Left lobe of liver (tissue), 2 donors: Measurements from ENCODE around the gene SH3RF3. TPM values are rescaled to one million over a fixed set of nuclear protein-coding genes. Genes with fewer than 3 reads are reported as not detected.

Experiments
- ATAC-seq: fragments of 200-7000 bp; cut with Tn5 transposase; one replicate; pipeline ENCODE4 v1.9.1; 2020; ENCODE audit warnings: mild to moderate bottlenecking, moderate library complexity
- DNase-seq: peaks from one replicate; pipeline ENCODE4 v3.0.0-alpha.2; 2020; ENCODE audit warnings: low spot score
- total RNA-seq: library from RNA; stranded (reverse); gene quantifications from one replicate; pipeline ENCODE4 v1.2.1, GENCODE V29; 2021
- donor health status: DM: no; HTN: no; CAD: no; lungs with moderate emphysema.
- donor health status: DM: no; HTN: yes; CAD: no.

SH3RF3 gene
- total RNA-seq, 1 donor from 2014 or later, result 1.1 TPM

- DNase-seq, result no peak
- peak; percentile 56 for ATAC-seq
Measured at GRCh38 chr2:109438773-109439389, 309.9 kb downstream of the SH3RF3 start.

- ATAC-seq (no peak), DNase-seq (no peak)
Measured at GRCh38 chr2:109439390-109439786, 310.4 kb downstream of the SH3RF3 start.

GRCh38 chr2:109439986-109440385 lies 311.0 kb downstream of the SH3RF3 start:
- no peak for DNase-seq
- no peak for ATAC-seq

GRCh38 chr2:109440499-109441156 lies 311.6 kb downstream of the SH3RF3 start:
- no peak for DNase-seq

GRCh38 chr2:109442715-109443319 lies 313.8 kb downstream of the SH3RF3 start:
- ATAC-seq (no peak), DNase-seq (no peak)

More at GRCh38 chr2:109440499-109441156, 311.6 kb downstream of the SH3RF3 start:
- ATAC-seq, result peak; percentile 84

GRCh38 chr2:109444916-109445315 lies 315.9 kb downstream of the SH3RF3 start:
- no peak for DNase-seq
- no peak for ATAC-seq

- ATAC-seq, result no peak
- peak; percentile 33 for DNase-seq
Measured at GRCh38 chr2:109446278-109447131, 317.5 kb downstream of the SH3RF3 start.

- ATAC-seq (no peak), DNase-seq (peak; percentile 8)
Measured at GRCh38 chr2:109447251-109447661, 318.3 kb downstream of the SH3RF3 start.

- DNase-seq (peak; percentile 39), ATAC-seq (no peak)
Measured at GRCh38 chr2:109447776-109448175, 318.8 kb downstream of the SH3RF3 start.

- ATAC-seq (no peak), DNase-seq (peak; percentile 7)
Measured at GRCh38 chr2:109448207-109448606, 319.2 kb downstream of the SH3RF3 start.

GRCh38 chr2:109448946-109449788 lies 320.2 kb downstream of the SH3RF3 start:
- peak; percentile 75 for ATAC-seq

GRCh38 chr2:109450574-109451273 lies 321.7 kb downstream of the SH3RF3 start:
- DNase-seq, result no peak
- peak; percentile 35 for ATAC-seq

More at GRCh38 chr2:109448946-109449788, 320.2 kb downstream of the SH3RF3 start:
- DNase-seq, result peak; percentile 77

GRCh38 chr2:109451671-109452070 lies 322.7 kb downstream of the SH3RF3 start:
- DNase-seq, result no peak
- ATAC-seq, result no peak

- ATAC-seq, result no peak
- no peak for DNase-seq
Measured at GRCh38 chr2:109452318-109453305, 323.6 kb downstream of the SH3RF3 start.

GRCh38 chr2:109453371-109453995 lies 324.5 kb downstream of the SH3RF3 start:
- DNase-seq (peak; percentile 83), ATAC-seq (peak; percentile 76)

GRCh38 chr2:109454304-109454703 lies 325.3 kb downstream of the SH3RF3 start:
- DNase-seq (no peak), ATAC-seq (no peak)

GRCh38 chr2:109454765-109455394 lies 325.9 kb downstream of the SH3RF3 start:
- no peak for ATAC-seq
- no peak for DNase-seq
